ENCODE data around the gene TEX53.
A peak's percentile ranks its signal among the peaks of the same experiment; 100 is the strongest.

GRCh38 chr9:114681594-114682332, 24.2 kb upstream of the TEX53 start, which contains the start of gene TEX48:
- TF ChIP-seq, protein P1, sequence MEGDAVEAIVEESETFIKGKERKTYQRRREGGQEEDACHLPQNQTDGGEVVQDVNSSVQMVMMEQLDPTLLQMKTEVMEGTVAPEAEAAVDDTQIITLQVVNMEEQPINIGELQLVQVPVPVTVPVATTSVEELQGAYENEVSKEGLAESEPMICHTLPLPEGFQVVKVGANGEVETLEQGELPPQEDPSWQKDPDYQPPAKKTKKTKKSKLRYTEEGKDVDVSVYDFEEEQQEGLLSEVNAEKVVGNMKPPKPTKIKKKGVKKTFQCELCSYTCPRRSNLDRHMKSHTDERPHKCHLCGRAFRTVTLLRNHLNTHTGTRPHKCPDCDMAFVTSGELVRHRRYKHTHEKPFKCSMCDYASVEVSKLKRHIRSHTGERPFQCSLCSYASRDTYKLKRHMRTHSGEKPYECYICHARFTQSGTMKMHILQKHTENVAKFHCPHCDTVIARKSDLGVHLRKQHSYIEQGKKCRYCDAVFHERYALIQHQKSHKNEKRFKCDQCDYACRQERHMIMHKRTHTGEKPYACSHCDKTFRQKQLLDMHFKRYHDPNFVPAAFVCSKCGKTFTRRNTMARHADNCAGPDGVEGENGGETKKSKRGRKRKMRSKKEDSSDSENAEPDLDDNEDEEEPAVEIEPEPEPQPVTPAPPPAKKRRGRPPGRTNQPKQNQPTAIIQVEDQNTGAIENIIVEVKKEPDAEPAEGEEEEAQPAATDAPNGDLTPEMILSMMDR (IDR thresholded peaks at IDR 0.05; ENCODE audit: poor library complexity) = peak; percentile 57
- TF ChIP-seq EZH2 (IDR thresholded peaks at IDR 0.05; ENCODE audit: borderline replicate concordance) = no peak
